Muscle of leg (tissue), 11 donors: Measurements from ENCODE around the gene HIVEP3. TPM values are rescaled to one million over a fixed set of nuclear protein-coding genes. Genes with fewer than 3 reads are reported as not detected.
A peak's percentile ranks its signal among the peaks of the same experiment; 100 is the strongest.

Experiments
- DNase-seq: peaks from one replicate; pipeline ENCODE4 v3.0.0; 2013
- H3K27ac ChIP-seq: one replicate; pipeline ENCODE4 v1.5.1; 2013; ENCODE audit warnings: mild to moderate bottlenecking, low read length, control low read depth
- H3K27me3 ChIP-seq: one replicate; pipeline ENCODE4 v1.6.1; 2013; ENCODE audit warnings: low read length; ENCODE audit not compliant: control insufficient read depth, insufficient read depth
- H3K36me3 ChIP-seq: one replicate; pipeline ENCODE4 v1.6.1; 2013; ENCODE audit warnings: low read length; ENCODE audit not compliant: control insufficient read depth, insufficient read depth
- H3K4me1 ChIP-seq: one replicate; pipeline ENCODE4 v1.6.1; 2013; ENCODE audit warnings: low read length; ENCODE audit not compliant: control insufficient read depth, insufficient read depth
- H3K4me3 ChIP-seq: one replicate; pipeline ENCODE4 v1.5.1; 2013; ENCODE audit warnings: low read length, control low read depth
- H3K9me3 ChIP-seq: replicated peaks from 2 replicates; pipeline ENCODE4 v1.6.1; 2013; ENCODE audit warnings: low read depth, low read length; ENCODE audit not compliant: control insufficient read depth
- WGBS: methylation state at CpG from one replicate; pipeline ENCODE4 v1.1.5; 2013; ENCODE audit warnings: missing lambda C conversion rate; ENCODE audit not compliant: insufficient coverage; 5-methylcytosine and 5-hydroxymethylcytosine counted together
- polyA plus RNA-seq, 8 donors: library from polyadenylated mRNA; unstranded; fragments of 120-200 nt; gene quantifications; one replicate each; pipeline versions ENCODE4 v1.2.1 to v1.2.3, GENCODE V29; 2013; ENCODE audit warnings: inconsistent platforms in 1 of 8, low replicate concordance in 1 of 8; ENCODE audit not compliant: insufficient read length in 8 of 8, insufficient read depth in 1 of 8
- total RNA-seq: library from RNA; stranded (reverse); fragments of 120-200 nt; gene quantifications from one replicate; pipeline ENCODE4 v1.2.4, GENCODE V29; 2013

HIVEP3 gene
- total and polyA plus RNA-seq, 9 donors: 0.93 to 3.7 (median 2.7) TPM

DNA sequence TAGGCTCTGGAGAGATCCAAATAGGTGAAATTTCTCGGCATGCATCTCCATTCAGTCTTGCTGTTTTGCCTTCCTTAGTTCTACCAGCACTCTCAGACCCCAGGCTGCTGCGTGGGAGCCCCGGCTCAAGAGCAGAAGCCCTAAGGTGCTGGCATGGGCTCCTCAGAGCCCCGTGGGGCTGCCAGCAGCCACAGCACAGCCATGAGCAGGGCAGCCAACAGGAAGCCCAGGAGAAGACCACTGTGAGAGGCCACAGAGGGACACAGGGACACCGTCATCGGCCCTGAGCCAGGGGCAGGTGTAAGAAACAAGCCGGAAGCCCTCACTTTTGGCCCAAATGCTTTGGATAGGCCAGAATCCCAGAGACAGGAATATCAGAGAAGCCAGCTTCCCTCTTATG lies 66.6 kb downstream of the HIVEP3 start:
- 88% methylated on average over 6 of the region's 7 CpGs for WGBS
- Histone ChIP-seq H3K4me1 (peaks cover 8% of the 10 kb centered on the region), H3K27me3 (no peaks in the 10 kb centered on the region), H3K36me3 (no peaks in the 10 kb centered on the region), H3K4me3 (no peak overlapping the region), H3K27ac (no peak overlapping the region), H3K9me3 (no peaks in the 10 kb centered on the region)
- DNase-seq: no peak

DNA sequence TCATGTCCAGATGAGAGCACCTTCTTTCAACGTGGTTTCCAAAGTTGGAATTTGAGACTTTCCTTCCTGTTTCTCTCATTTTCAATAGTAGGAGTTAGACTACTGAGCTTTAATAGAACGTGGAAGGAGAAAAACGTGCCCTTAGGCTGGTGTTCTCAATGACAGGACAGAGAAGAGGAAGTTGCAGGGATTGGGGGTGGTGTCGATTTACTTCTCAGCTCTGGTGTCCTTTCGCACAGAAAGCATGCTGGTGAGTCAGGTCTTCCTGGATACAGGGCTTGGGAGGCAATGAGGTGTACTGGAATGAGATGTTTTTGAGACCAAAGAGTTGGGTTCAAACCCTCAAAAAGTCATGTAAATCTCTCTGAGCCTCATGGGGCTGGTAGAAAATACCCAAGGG lies 67.1 kb downstream of the HIVEP3 start:
- 18% methylated on average over 4 of the region's 5 CpGs for WGBS
- Histone ChIP-seq H3K4me1 (peaks cover 4% of the 10 kb centered on the region), H3K36me3 (no peaks in the 10 kb centered on the region), H3K4me3 (no peak overlapping the region), H3K27ac (no peak overlapping the region), H3K27me3 (no peaks in the 10 kb centered on the region), H3K9me3 (no peaks in the 10 kb centered on the region)
- DNase-seq: peak; percentile 30

DNA sequence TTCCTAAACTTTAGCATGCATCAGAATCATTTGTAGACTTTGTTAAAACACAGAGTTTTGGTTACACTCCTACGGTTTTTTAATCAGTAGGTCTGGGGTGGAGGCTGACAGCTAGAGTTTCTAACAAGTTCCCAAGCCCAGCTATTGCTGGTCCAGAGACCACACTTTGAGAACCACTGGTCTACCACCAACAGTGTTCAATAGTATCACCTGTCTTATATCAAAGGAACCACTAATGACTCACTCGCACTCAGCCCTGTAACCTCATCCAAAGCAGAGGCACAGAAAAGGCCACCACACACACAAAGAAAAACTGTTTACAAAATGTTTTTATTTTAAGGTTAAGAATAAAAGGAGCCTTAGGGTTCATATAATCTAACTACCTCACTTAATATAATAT lies 68.7 kb downstream of the HIVEP3 start:
- no peaks in the 10 kb centered on the region for H3K27me3 ChIP-seq
- no peaks in the 10 kb centered on the region for H3K9me3 ChIP-seq
- no peaks in the 10 kb centered on the region for H3K4me1 ChIP-seq
- no peak for DNase-seq
- no peak overlapping the region for H3K4me3 ChIP-seq
- no peaks in the 10 kb centered on the region for H3K36me3 ChIP-seq
- no CpG with 5 or more reads among the region's 2 CpGs for WGBS
- no peak overlapping the region for H3K27ac ChIP-seq

DNA sequence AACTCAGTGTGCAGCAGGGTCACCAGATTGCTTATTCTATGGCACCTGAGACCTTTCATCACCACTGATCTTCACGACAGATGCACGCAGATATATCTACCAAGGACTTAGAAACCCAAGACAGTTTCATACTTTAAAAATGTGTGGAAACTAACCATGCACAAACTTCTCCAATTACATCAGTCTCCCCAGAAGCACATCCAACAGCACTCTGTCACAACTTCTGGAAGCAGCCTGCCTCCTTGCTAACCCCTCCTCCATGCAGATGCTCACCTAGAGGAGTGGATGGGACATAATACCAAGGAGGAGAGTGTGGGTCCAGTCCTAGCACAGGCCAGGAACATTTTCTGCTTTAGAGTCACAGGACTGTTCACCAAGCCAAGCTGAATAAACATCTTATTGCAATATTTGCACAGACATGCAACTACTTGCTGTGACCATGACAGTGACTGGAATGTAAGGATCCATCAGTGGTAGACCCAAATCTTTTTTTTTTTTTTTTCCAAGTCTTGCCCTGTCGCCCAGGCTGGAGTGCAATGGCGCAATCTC lies 69.4 kb downstream of the HIVEP3 start:
- WGBS: 84% methylated on average over 2 of the region's 4 CpGs

DNA sequence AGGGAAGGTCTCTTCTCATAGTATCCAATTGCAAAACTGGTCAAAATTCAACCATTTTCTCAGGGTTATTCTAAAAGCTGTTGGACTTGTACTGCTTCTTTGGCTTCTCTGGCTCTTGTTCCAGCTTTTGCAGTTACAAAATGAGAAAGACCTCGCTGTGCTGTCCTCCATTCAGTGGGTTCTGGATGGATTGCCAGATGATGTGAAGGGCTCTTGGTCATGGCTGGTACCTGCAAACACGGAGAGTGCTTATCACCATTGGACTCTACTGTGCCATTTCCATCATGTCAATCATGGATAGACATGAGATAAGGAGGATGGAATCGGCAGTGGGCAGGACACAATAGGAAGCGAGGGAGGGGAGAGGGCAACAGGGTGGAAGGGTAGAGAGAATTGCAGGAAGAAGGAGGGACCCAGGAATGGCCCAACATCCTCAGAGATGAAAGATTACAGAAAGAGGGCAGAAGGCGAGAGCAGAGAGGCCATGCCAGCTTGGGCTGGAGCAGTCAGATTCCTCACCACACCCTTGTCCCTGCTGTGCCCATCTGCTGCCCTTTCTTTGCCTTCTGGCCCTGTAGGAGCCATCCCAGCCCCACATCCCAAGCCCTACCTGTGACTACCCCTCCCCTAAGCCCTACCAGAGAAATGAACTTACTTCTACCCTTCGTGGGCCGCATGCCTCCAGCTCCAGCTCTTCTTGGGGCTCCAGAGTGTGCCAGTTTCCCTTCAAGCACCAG lies 70.3 kb downstream of the HIVEP3 start:
- Histone ChIP-seq H3K4me3 (no peak overlapping the region), H3K4me1 (no peaks in the 10 kb centered on the region), H3K27me3 (no peaks in the 10 kb centered on the region), H3K36me3 (no peaks in the 10 kb centered on the region), H3K9me3 (no peaks in the 10 kb centered on the region), H3K27ac (no peak overlapping the region)
- 95% methylated on average over 7 of the region's 7 CpGs for WGBS
- DNase-seq: no peak

More for the DNA sequence above, 69.4 kb downstream of the HIVEP3 start:
- Histone ChIP-seq H3K4me3 (no peak overlapping the region), H3K4me1 (no peaks in the 10 kb centered on the region), H3K9me3 (no peaks in the 10 kb centered on the region), H3K27ac (no peak overlapping the region), H3K36me3 (no peaks in the 10 kb centered on the region), H3K27me3 (no peaks in the 10 kb centered on the region)
- no peak for DNase-seq

DNA sequence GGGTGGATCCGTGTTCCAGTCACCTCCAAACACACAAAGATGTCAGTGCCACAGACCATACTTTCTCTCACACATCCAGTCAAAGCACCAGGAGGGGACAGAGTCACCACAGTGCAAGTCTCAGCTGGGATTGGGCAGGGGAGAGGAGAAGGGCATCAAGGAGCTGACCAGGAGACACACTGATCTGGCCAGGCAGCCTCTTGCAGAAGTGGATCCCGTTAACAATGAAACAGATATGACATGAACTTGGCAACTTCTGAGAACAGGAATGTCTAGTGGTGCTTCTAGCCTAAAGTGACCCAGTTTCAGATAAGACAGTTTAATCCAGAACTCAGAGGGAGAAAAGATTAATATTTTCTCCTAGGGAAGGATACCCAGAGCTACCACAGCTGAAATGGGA lies 71.0 kb downstream of the HIVEP3 start:
- Histone ChIP-seq H3K36me3 (no peaks in the 10 kb centered on the region), H3K4me3 (no peak overlapping the region), H3K27ac (no peak overlapping the region), H3K4me1 (no peaks in the 10 kb centered on the region), H3K27me3 (no peaks in the 10 kb centered on the region), H3K9me3 (no peaks in the 10 kb centered on the region)
- WGBS: 100% methylated on average over 1 of the region's 2 CpGs
- DNase-seq: no peak

DNA sequence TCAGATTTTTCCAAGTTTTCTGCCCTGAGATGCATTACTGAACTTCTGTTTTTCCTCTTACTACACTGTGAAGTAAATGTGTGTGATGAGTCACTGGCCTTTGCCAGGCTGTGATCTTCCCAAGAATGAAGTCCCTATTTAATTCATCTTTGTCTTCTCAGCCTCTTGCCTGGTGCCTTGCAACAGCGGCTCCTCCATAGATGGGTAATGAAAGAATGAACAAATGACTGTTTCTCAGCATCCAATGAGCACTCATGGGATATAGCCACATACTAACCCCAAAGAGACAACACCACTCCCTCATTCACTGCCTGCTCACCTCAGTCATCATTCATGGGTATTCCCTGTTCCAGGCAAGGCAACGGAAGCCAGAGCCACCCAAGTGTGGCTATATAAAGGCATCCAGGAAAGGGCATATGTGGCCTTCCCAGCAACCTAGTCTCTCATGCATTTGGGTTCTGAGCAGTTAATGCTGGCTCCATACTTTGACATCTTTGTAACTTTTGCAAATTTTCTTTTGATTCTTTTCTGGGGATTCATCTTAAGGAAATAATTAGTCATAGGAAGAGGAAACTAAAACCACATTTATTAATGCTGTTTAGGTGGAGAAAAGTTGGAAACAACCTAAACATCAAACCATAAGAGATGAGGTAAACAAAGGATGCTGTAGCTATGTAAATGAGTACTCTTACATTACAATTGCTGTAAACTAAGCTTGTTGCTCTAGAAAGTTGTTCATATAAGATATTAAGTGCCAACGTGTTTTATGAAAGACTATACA lies 71.9 kb downstream of the HIVEP3 start:
- Histone ChIP-seq H3K4me3 (no peak overlapping the region), H3K27ac (no peak overlapping the region), H3K4me1 (peaks cover 4% of the 10 kb centered on the region), H3K27me3 (no peaks in the 10 kb centered on the region), H3K9me3 (no peaks in the 10 kb centered on the region), H3K36me3 (no peaks in the 10 kb centered on the region)
- WGBS: 86% methylated on average over 1 of the region's 3 CpGs
- peak; percentile 11 for DNase-seq

DNA sequence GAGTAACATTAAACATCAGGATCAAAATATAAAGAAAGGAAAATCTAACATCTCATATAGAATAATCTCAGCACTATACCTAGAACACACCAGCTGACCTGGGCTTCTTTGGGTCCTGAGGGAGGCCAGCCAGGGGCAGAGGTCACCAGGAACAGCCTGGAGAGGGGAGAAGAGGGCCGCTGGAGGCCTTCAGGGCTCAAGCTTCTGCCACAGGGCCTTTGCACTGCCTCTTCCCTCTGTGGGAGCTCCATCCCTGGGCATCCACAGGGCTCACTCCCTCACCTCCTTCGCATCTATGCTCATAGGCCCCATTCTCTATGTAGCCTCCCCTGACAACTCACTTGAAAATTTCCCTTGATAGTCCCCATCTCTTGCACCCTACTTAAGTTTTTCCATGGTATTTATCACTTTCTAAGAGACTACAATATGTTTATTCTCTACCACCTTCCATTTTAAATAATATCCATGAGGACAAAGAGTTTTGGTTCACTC lies 73.9 kb downstream of the HIVEP3 start:
- Histone ChIP-seq H3K36me3 (no peaks in the 10 kb centered on the region), H3K4me1 (peaks cover 4% of the 10 kb centered on the region), H3K9me3 (no peaks in the 10 kb centered on the region), H3K27ac (no peak overlapping the region), H3K27me3 (no peaks in the 10 kb centered on the region), H3K4me3 (no peak overlapping the region)
- 100% methylated on average over 1 of the region's 2 CpGs for WGBS
- DNase-seq: no peak

DNA sequence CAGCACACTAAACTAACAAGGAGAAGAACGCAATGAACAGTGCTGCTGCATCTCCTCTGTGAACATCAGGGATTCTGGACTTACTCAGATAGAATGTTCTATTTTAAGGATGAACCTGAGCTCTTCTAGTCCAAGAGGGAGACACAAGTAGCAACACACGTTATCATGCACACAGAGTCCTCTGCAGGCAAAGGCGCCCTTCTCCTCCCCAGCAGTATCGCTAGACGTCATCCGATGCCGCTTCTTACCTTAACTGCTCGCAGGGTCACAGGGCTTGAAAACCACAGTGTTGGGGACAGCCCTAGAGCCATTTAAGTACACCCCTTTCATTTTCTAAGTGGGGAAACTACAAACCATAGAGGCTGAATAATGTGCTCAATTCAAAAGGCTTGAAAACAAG lies 74.5 kb downstream of the HIVEP3 start:
- Histone ChIP-seq H3K27me3 (peaks cover 3% of the 10 kb centered on the region), H3K9me3 (no peaks in the 10 kb centered on the region), H3K27ac (no peak overlapping the region), H3K4me1 (peaks cover 4% of the 10 kb centered on the region), H3K4me3 (no peak overlapping the region), H3K36me3 (no peaks in the 10 kb centered on the region)
- WGBS: 54% methylated on average over 2 of the region's 8 CpGs
- no peak for DNase-seq

DNA sequence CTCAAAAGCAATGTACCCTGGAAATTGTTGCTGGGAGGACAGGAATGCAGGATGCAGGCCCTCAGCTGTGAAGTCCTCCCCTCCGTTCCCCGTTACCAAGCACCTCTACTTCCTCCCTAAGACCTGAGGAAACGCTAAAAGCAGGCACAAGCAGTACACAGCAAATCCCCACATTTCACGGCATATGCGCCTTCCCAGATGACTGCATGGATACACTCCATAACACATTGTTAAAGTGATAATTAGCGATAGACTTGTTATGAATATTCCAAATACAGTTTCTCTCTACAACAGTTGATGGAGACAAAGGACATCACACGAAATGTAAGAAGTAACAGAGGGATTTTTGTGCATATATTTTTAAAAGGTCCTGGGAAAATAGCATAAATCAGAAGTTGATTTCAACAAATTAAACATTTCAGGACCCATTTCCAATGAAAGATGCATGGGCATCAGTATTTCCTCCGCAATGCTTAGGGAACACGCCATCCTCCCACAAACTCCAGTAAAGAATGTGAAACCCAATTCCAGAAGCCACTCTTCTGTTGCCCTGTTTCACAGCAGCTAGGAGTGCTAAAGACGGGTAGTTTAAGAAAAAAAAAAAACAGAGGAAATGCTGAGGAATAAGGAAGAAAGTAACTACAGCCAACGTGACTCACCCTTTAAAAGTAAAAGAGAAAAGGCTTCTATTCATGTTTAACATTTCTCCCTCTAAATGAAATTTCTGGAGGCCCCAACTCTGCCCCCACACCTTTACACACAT lies 75.5 kb downstream of the HIVEP3 start:
- no peaks in the 10 kb centered on the region for H3K36me3 ChIP-seq
- H3K9me3 ChIP-seq: no peaks in the 10 kb centered on the region
- H3K4me3 ChIP-seq: no peak overlapping the region
- no peak overlapping the region for H3K27ac ChIP-seq
- peaks cover 8% of the 10 kb centered on the region for H3K27me3 ChIP-seq
- H3K4me1 ChIP-seq: peaks cover 4% of the 10 kb centered on the region
- 36% methylated on average over 2 of the region's 11 CpGs for WGBS
- DNase-seq: peak; percentile 29
